Epithelial cell of proximal tubule (primary cell): ENCODE results near the gene COL4A1. TPM values are rescaled to one million over a fixed set of nuclear protein-coding genes. Genes with fewer than 3 reads are reported as not detected.

Experiments used
- DNase-seq: peaks from one replicate; pipeline ENCODE4 v3.0.0-alpha.2; 2011; ENCODE audit warnings: low read depth
- H3K4me3 ChIP-seq: 2 replicates; pipeline ENCODE4 v1.5.1; 2011; ENCODE audit warnings: low read depth, mild to moderate bottlenecking, low read length
- total RNA-seq: library from RNA; depleted of rRNA; stranded (reverse); fragments of >200 nt; gene quantifications from 2 replicates; pipeline ENCODE4 v1.2.3, GENCODE V29; 2015
- TF ChIP-seq, protein P1 (sequence below): conservative IDR thresholded peaks from 2 replicates; pipeline ENCODE4 v1.5.1; 2012; ENCODE audit warnings: low read depth, mild to moderate bottlenecking, low read length

Gene COL4A1
- total RNA-seq, result 426 and 547 TPM in 2 replicates

DNA sequence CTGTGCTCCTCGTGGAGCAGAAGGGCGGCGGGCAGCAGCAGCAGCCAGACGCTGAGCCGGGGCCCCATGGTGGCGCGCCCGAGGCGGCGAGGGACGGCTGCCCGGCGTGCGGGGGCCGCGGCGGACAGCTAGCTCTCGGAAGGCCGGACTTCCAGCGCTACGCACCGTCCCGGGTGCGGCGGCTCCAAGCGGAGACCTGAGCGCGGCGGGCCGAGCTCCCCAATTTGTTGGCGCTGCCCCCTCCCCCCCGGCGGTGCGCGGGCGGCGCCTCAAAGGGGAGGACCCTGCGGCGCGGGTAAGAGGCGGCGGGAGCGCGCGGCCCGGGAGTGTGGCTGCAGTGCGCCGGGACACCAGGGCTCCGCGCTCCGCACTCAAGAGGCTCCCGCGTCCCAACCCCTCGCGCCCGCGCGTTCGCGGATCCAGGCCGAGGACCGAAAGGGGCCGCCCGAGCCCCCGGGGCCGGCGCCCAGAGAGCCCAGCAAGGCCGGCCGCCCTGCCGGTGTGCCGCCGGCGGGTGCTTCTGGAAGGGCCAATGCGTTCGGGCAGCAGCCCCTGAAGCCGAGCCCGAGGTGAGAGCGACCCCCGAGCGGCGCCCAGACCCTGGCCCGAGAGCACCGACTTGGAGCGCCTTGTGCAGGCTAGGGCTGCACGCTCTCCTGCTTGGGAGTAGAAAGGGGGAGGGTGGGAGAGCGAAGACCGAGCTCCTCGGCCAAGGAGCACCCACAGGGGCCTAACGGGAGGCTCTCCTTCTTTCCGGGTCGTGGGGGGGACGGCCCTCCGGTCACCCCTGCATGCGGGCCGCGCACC, at the start of gene COL4A1, which contains the start of gene COL4A2:
Gene COL4A1 (minus strand): TSS at position 198 of the 807 bp plus-strand sequence. CDS start 130 bp downstream, at position 68.
Gene COL4A2 (plus strand): TSS at position 325 of the 807 bp plus-strand sequence. CDS start 620 bp downstream, outside the sequence.
- no peak for DNase-seq
- TF ChIP-seq, protein P1, sequence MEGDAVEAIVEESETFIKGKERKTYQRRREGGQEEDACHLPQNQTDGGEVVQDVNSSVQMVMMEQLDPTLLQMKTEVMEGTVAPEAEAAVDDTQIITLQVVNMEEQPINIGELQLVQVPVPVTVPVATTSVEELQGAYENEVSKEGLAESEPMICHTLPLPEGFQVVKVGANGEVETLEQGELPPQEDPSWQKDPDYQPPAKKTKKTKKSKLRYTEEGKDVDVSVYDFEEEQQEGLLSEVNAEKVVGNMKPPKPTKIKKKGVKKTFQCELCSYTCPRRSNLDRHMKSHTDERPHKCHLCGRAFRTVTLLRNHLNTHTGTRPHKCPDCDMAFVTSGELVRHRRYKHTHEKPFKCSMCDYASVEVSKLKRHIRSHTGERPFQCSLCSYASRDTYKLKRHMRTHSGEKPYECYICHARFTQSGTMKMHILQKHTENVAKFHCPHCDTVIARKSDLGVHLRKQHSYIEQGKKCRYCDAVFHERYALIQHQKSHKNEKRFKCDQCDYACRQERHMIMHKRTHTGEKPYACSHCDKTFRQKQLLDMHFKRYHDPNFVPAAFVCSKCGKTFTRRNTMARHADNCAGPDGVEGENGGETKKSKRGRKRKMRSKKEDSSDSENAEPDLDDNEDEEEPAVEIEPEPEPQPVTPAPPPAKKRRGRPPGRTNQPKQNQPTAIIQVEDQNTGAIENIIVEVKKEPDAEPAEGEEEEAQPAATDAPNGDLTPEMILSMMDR, result no peak
- H3K4me3 ChIP-seq, result peak within 1 kb of the TSS; percentile 80

DNA sequence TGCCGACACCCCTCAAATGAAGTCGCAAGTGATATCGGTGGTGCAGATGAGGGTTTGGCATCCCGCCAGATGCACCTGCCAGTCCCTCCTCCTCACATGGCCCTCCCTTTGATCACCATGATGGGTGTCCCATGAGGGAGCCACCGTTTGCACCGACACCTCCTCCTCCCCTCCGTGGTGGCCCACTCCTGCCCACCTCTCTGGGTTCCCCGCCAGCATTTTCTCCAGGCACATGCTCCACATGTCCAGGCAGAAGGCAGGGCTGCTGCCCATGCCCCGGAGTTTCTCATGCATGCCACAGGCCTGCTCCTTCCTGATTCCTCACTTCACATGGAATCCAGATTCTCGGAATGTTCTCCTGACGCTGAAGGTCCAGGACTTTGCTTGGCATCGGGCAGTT, 49.4 kb upstream of the COL4A1 start:
- TF ChIP-seq, protein P1, result no peak
- DNase-seq, result no peak
- H3K4me3 ChIP-seq, result no peak overlapping the region

DNA sequence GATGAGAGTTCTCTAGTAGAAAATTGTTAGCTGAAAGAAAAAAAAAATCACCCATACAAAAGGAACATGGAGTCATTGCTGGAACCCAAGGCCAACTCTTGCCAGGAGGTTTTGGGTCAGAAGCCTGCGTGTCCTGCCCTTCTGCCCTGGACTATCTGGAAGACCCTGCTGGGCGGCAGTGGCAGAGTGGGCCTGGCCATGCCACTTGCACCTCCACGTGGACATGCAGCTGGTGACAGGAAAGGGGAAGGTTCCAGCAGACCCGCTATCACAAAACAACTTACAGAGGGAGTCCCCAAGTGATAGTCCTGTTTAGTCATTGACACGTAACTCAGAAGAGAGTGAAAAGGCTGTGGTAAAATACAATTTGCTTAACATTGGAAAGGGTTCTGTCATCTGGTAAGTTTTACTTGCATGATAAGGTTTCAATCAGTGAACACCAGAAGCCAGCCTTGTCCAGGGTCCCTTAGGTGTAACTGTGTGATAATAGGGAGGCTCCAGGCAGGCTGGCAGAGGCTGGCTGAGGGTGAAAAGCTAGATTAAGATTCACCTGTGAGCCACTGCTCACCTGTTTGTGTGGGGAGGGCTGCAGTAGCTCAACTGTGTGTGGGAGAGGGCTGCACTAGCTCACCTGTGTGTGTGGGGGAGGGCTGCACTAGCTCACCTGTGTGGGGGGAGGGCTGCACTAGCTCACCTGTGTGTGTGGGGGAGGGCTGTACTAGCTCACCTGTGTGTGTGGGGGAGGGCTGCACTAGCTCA, 47.9 kb upstream of the COL4A1 start:
- TF ChIP-seq, protein P1, result no peak
- H3K4me3 ChIP-seq, result no peak overlapping the region
- DNase-seq, result no peak

DNA sequence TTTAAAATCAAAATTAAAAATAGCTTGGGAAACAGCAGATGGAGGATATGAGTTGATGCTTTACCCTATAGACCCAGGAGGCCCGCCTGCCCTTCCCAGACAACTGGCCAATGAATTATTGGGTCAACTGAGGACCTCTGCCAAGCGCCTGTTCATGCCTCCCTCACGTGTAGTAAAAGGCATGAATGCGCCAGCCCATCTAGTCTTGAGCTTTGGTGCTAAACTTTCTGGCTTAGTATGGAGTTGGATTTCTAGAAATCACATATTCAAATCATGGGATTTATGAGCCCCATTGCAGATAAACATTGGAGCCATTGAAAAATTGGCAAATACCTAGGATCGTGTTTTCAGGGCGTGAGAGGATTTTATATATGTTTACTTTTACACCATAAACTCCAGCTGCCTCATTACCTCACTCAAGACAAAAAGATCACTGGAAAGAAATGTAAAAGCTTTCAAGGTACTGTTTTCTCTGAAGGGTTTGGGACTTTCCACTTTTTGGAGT, 47.2 kb upstream of the COL4A1 start:
- H3K4me3 ChIP-seq, result no peak overlapping the region
- DNase-seq, result no peak
- TF ChIP-seq, protein P1, result no peak

DNA sequence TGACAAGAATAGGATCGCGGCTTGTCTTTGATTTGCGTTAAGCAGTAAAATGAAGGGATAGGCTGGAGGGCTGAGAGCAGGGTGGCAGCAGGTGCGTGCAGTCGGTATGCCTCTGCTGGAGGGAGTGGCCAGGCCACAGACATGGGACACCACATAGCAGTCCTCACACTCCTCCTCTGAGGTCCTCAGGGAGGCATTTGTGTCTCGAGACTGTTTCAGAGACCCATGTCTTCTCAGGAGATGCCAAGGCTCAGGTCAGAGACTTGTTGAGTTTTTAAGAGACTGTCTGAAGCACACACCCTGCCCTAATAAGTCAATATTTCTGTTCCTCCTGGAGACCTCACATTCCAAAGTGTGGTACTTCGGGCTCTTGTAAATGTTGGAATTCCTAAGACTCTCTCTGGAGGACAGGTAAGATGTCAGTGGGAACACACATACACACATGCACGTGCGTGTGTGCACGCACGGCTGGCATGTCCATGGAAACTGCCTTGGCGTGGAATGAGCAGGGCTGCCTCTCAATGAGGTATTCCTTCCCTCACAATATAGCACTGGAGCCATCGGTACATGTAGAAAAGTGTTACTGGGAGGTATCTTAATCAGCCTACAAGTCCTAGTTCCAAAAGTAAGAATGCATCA, 46.5 kb upstream of the COL4A1 start:
- H3K4me3 ChIP-seq, result no peak overlapping the region
- no peak for DNase-seq
- TF ChIP-seq, protein P1, result no peak

DNA sequence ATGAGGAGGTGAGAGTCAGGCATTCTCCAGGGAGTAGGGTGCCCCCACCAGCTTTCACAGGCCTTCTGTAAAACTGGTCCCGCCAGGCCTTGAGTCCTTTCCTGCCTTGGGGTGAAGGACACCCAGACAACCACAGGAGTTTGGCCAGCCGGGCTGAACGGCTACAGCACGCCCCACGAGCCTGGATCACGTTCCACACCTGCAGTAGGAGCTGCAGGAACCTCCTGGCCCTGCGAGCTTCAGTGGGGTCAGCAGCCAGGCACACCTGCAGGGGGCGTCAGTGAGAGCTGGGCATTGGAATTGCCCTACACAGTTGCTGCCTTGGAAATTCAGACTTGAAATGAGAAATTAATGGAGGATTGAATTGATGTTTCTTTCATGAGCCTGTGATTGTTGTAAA, 45.8 kb upstream of the COL4A1 start:
- TF ChIP-seq, protein P1, result peak; percentile 48
- H3K4me3 ChIP-seq, result no peak overlapping the region
- DNase-seq, result no peak
